ENCODE measurements around the gene PSKH1.

Gene PSKH1

DNA sequence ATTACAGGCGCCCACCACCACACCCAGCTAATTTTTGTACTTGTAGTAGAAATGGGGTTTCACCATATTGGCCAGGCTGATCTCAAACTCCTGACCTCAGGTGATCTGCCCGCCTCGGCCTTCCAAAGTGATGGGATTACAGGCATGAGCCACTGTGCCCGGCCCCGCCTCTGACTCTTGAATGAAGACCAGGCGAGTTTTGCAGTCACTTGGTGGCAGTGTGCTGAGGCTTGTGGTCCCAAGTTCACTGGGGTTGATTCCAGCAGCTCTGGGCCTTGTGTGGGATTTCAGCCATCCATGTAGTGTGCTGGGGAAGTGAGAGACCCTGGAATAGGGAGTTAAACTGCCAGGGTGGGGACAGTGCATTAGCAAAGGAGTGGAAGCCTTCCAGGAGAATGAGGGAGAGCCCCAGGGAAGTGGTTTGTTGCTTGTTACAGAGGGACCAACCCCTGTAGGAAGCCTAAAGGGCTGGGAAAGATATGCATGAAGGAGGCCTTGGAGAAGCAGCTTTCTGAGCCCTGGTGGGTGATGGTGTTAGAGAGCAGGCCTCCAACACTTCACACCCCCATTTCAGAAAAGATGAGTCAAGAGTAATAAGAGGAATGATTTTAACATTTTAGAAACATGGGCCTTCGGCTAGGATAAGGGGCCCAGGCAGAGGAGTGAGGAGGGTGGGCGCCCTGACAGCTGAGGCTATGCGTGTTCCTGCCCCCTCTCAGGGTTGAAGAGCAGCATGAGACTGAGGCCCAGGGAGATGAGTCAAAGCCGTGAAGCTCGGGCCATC lies 14.5 kb downstream of the PSKH1 start:
- Histone ChIP-seq H3K27me3 (ENCODE audit: insufficient read depth, poor library complexity, severe bottlenecking) (no peaks in the 10 kb centered on the region), H3K4me3 (replicated peaks; ENCODE audit: insufficient read depth, low read length) (no peak overlapping the region), H3K27ac (replicated peaks) (no peak overlapping the region)
- DNase-seq (ENCODE audit: low read depth in 1 of 2, low spot score in 1 of 2), result no peak
- TF ChIP-seq REST (IDR thresholded peaks at IDR 0.05; ENCODE audit: insufficient replicate concordance, low read depth), result no peak

DNA sequence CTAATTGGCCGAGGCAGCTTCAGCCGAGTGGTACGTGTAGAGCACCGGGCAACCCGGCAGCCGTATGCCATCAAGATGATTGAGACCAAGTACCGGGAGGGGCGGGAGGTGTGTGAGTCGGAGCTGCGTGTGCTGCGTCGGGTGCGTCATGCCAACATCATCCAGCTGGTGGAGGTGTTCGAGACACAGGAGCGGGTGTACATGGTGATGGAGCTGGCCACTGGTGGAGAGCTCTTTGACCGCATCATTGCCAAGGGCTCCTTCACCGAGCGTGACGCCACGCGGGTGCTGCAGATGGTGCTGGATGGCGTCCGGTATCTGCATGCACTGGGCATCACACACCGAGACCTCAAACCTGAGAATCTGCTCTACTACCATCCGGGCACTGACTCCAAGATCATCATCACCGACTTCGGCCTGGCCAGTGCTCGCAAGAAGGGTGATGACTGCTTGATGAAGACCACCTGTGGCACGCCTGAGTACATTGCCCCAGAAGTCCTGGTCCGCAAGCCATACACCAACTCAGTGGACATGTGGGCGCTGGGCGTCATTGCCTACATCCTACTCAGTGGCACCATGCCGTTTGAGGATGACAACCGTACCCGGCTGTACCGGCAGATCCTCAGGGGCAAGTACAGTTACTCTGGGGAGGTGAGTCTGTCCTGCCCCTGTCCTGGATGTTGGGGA lies 16.1 kb downstream of the PSKH1 start:
- no peak for DNase-seq (ENCODE audit: low read depth in 1 of 2, low spot score in 1 of 2)
- Histone ChIP-seq H3K4me3 (replicated peaks; ENCODE audit: insufficient read depth, low read length) (no peak overlapping the region), H3K27ac (replicated peaks) (no peak overlapping the region), H3K27me3 (ENCODE audit: insufficient read depth, poor library complexity, severe bottlenecking) (no peaks in the 10 kb centered on the region)
- TF ChIP-seq CTCF (IDR thresholded peaks at IDR 0.05; ENCODE audit: insufficient read depth, low read length) (no peak), GABPA (IDR thresholded peaks at IDR 0.05; ENCODE audit: low read depth) (no peak), REST (IDR thresholded peaks at IDR 0.05; ENCODE audit: insufficient replicate concordance, low read depth) (no peak), POLR2AphosphoS5 (IDR thresholded peaks at IDR 0.05; ENCODE audit: low read depth) (no peak), SPI1 (IDR thresholded peaks at IDR 0.05; ENCODE audit: borderline replicate concordance, low read depth) (no peak)

GRCh38 chr16:67910158-67910557 lies 17.1 kb downstream of the PSKH1 start:
- Histone ChIP-seq H3K27ac (replicated peaks) (no peak overlapping the region), H3K27me3 (ENCODE audit: insufficient read depth, poor library complexity, severe bottlenecking) (no peaks in the 10 kb centered on the region), H3K4me3 (replicated peaks; ENCODE audit: insufficient read depth, low read length) (no peak overlapping the region)
- TF ChIP-seq GABPA (IDR thresholded peaks at IDR 0.05; ENCODE audit: low read depth) (no peak), SPI1 (IDR thresholded peaks at IDR 0.05; ENCODE audit: borderline replicate concordance, low read depth) (no peak), CTCF (IDR thresholded peaks at IDR 0.05; ENCODE audit: insufficient read depth, low read length) (no peak), POLR2AphosphoS5 (IDR thresholded peaks at IDR 0.05; ENCODE audit: low read depth) (no peak), REST (IDR thresholded peaks at IDR 0.05; ENCODE audit: insufficient replicate concordance, low read depth) (no peak)
- no peak for DNase-seq (ENCODE audit: low read depth in 1 of 2, low spot score in 1 of 2)

All from HL-60 (cell line).